Mucosa of descending colon (tissue), 3 donors: ENCODE measurements around the gene VSTM2B. TPM values are rescaled to one million over a fixed set of nuclear protein-coding genes. Genes with fewer than 3 reads are reported as not detected.

Experiments used
- ATAC-seq: fragments of 200-7000 bp; cut with Tn5 transposase; one replicate; pipeline ENCODE4 v1.9.1; 2020; ENCODE audit warnings: mild to moderate bottlenecking, moderate library complexity
- DNase-seq, 3 donors: peaks; one replicate each; pipeline ENCODE4 v3.0.0-alpha.2; 2020
- H3K36me3 ChIP-seq: fragments of 200-600 bp; one replicate; pipeline ENCODE4 v1.8.0; 2021; ENCODE audit warnings: low read depth, mild to moderate bottlenecking
- H3K4me1 ChIP-seq: fragments of 200-600 bp; one replicate; pipeline ENCODE4 v1.8.0; 2021; ENCODE audit warnings: low read depth, mild to moderate bottlenecking
- H3K4me3 ChIP-seq: fragments of 200-600 bp; one replicate; pipeline ENCODE4 v1.8.0; 2021; ENCODE audit warnings: mild to moderate bottlenecking
- H3K9me3 ChIP-seq: fragments of 200-600 bp; one replicate; pipeline ENCODE4 v1.8.0; 2021; ENCODE audit warnings: mild to moderate bottlenecking
- CTCF ChIP-seq: fragments of 200-600 bp; IDR thresholded peaks from one replicate; pipeline ENCODE4 v1.8.0; 2022; ENCODE audit warnings: antibody characterized with exemption, mild to moderate bottlenecking
- intact Hi-C, 2 donors: fragments of 100-400 bp; cut with DNase I in 1 of 2; cut with micrococcal nuclease in 1 of 2; formaldehyde crosslinking; loops; one replicate each; pipeline versions ENCODE4 v1.11.0 to v1.11.1; 2022; cut with DNase I, micrococcal nuclease
- total RNA-seq, 3 donors: library from RNA; stranded (reverse); fragmentation: NEBNext Ultra II Directional in 2 of 3; extraction: Animal tissue kit (Norgen Biotek cat#: 25700) in 2 of 3; gene quantifications; one replicate each; pipeline versions ENCODE4 v1.2.1 to v1.2.4, GENCODE V29; 2021 to 2023
- donor health status: DM: no; HTN: no; CAD: no; lungs with moderate emphysema.
- donor health status: DM: no; HTN: no; CAD: no.
- donor health status: DM: no; HTN: yes; CAD: no.

The VSTM2B gene
- total RNA-seq, 3 donors from 2014 or later: 0.32 TPM; not detected in 2

DNA sequence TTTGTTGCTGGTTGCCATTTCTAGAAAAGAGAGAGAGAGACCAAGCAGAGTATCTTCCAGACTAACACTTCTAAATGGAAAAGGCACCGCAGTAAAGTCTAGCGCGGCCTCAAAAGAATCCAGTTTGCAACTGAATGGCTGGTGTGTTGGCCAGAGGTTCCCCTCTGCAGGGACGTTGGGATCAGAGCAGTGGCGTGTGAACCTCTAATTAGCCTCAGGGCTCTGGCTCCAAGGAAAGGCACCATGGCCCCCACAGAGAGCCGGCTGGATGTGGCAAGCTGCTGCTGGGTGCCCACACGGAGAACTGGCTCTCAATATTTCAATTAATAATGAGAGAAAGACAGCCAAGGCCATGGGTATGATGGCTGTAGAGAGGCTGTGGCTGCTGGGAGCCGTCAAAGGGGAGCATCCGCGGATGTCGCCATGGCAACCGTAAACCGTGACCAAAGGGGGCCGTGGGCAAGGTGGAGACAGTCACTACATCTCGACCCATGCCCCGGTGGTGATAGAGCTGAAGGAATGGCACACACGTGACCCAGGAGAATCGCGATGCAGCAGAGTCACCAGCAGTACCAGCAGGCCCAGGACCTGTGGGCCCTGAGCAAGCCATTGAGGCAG lies 9.5 kb downstream of the VSTM2B start:
- Histone ChIP-seq H3K36me3 (no peaks in the 10 kb centered on the region), H3K4me1 (no peaks in the 10 kb centered on the region), H3K4me3 (no peak overlapping the region), H3K9me3 (no peaks in the 10 kb centered on the region)
- no peak for TF ChIP-seq CTCF
- ATAC-seq (no peak), DNase-seq (no peak)
- intact Hi-C loops: no loop called here

GRCh38 chr19:29535984-29536508 lies 10.3 kb downstream of the VSTM2B start:
- no peak for TF ChIP-seq CTCF
- ATAC-seq (no peak), DNase-seq (no peak)
- no peak overlapping the region for H3K4me3 ChIP-seq
- no peaks in the 10 kb centered on the region for H3K9me3 ChIP-seq
- intact Hi-C loops: no loop called here
- H3K4me1 ChIP-seq: no peaks in the 10 kb centered on the region
- no peaks in the 10 kb centered on the region for H3K36me3 ChIP-seq

GRCh38 chr19:29537181-29537580 lies 11.4 kb downstream of the VSTM2B start:
- ATAC-seq (no peak), DNase-seq (no peak)
- H3K4me3 ChIP-seq: no peak overlapping the region
- H3K36me3 ChIP-seq: no peaks in the 10 kb centered on the region
- H3K4me1 ChIP-seq: no peaks in the 10 kb centered on the region
- no peaks in the 10 kb centered on the region for H3K9me3 ChIP-seq
- TF ChIP-seq CTCF: no peak
- intact Hi-C loops: no loop called here

GRCh38 chr19:29537601-29538000 lies 11.8 kb downstream of the VSTM2B start:
- no peak for ATAC-seq

GRCh38 chr19:29538146-29538545 lies 12.4 kb downstream of the VSTM2B start:
- no peak overlapping the region for H3K4me3 ChIP-seq
- ATAC-seq (no peak), DNase-seq (no peak)
- H3K4me1 ChIP-seq: no peaks in the 10 kb centered on the region
- H3K36me3 ChIP-seq: no peaks in the 10 kb centered on the region
- TF ChIP-seq CTCF: no peak
- H3K9me3 ChIP-seq: no peaks in the 10 kb centered on the region
- intact Hi-C loops: no loop called here

More at GRCh38 chr19:29537601-29538000, 11.8 kb downstream of the VSTM2B start:
- no peak for DNase-seq
- H3K4me1 ChIP-seq: no peaks in the 10 kb centered on the region
- intact Hi-C loops: no loop called here
- TF ChIP-seq CTCF: no peak
- no peaks in the 10 kb centered on the region for H3K36me3 ChIP-seq
- H3K4me3 ChIP-seq: no peak overlapping the region
- H3K9me3 ChIP-seq: no peaks in the 10 kb centered on the region
